D721Med (cell line): Measurements from ENCODE around the gene BTBD8.
"Not testable (repeated sequence)": the region's sequence is repeated elsewhere in the genome, so short reads cannot be mapped to it uniquely, and the experiment has no call there.

Experiments
- DNase-seq: peaks from one replicate; pipeline ENCODE4 v3.0.0; 2011; ENCODE audit warnings: low spot score; ENCODE audit not compliant: insufficient read length
- FAIRE-seq: peaks from 2 replicates; lab custom pipeline; 2011; peaks lifted over from hg19 to GRCh38; lab: Jason Lieb, UNC
- CTCF ChIP-seq: IDR thresholded peaks from 2 replicates; pipeline ENCODE4 v1.5.1; 2012; ENCODE audit warnings: mild to moderate bottlenecking, control low read depth; ENCODE audit not compliant: insufficient read depth; ENCODE audit errors: missing control alignments

The BTBD8 gene

GRCh38 chr1:92076363-92076762, 3.8 kb upstream of the BTBD8 start:
- TF ChIP-seq CTCF = no peak
- DNase-seq = no peak
- FAIRE-seq = no peak

GRCh38 chr1:92078077-92078476, 2.1 kb upstream of the BTBD8 start:
- FAIRE-seq = not testable (repeated sequence)

GRCh38 chr1:92079441-92079840, 704 bp upstream of the BTBD8 start:
- no peak for DNase-seq
- TF ChIP-seq CTCF = no peak
- FAIRE-seq = no peak

More at GRCh38 chr1:92078077-92078476, 2.1 kb upstream of the BTBD8 start:
- DNase-seq = not testable (repeated sequence)

- TF ChIP-seq CTCF = no peak
- FAIRE-seq = no peak
- no peak for DNase-seq
These were observed 886 bp downstream of the BTBD8 start for GRCh38 chr1:92081031-92081430.

GRCh38 chr1:92084651-92085050, 4.5 kb downstream of the BTBD8 start:
- FAIRE-seq (no peak), DNase-seq (no peak)
- TF ChIP-seq CTCF = no peak

- FAIRE-seq (no peak), DNase-seq (no peak)
- no peak for TF ChIP-seq CTCF
These were observed 5.6 kb downstream of the BTBD8 start for GRCh38 chr1:92085727-92086126.

GRCh38 chr1:92087542-92087941, 7.4 kb downstream of the BTBD8 start:
- no peak for FAIRE-seq
- TF ChIP-seq CTCF = no peak
- DNase-seq = no peak

GRCh38 chr1:92091625-92092024, 11.5 kb downstream of the BTBD8 start:
- TF ChIP-seq CTCF = no peak
- FAIRE-seq = no peak
- DNase-seq = no peak
